ENCODE data around the gene EPHB2. TPM values are rescaled to one million over a fixed set of nuclear protein-coding genes. Genes with fewer than 3 reads are reported as not detected.
"Not testable (repeated sequence)": the region's sequence is repeated elsewhere in the genome, so short reads cannot be mapped to it uniquely, and the experiment has no call there.

Gene EPHB2
- total RNA-seq, 1 donor from 2014 or later = 22.8 TPM

GRCh38 chr1:22688466-22688865 is 22.2 kb upstream of the EPHB2 start:
- FAIRE-seq (no peak), DNase-seq (ENCODE audit: low spot score in 2 of 2) (no peak)

- DNase-seq (ENCODE audit: low spot score in 2 of 2) (no peak), FAIRE-seq (no peak)
Measured at GRCh38 chr1:22689505-22689904, 21.1 kb upstream of the EPHB2 start.

- DNase-seq (ENCODE audit: low spot score in 2 of 2) (no peak), FAIRE-seq (no peak)
Measured at GRCh38 chr1:22691031-22691753, 19.4 kb upstream of the EPHB2 start.

GRCh38 chr1:22694172-22694571 is 16.5 kb upstream of the EPHB2 start:
- DNase-seq (ENCODE audit: low spot score in 2 of 2) = no peak
- FAIRE-seq = no peak

GRCh38 chr1:22696610-22697009 is 14.0 kb upstream of the EPHB2 start:
- DNase-seq (ENCODE audit: low spot score in 2 of 2) (no peak), FAIRE-seq (no peak)

GRCh38 chr1:22697980-22698379 is 12.7 kb upstream of the EPHB2 start:
- DNase-seq (ENCODE audit: low spot score in 2 of 2) (no peak), FAIRE-seq (no peak)

- FAIRE-seq = no peak
- DNase-seq (ENCODE audit: low spot score in 2 of 2) = no peak
Measured at GRCh38 chr1:22699681-22700520, 10.7 kb upstream of the EPHB2 start.

- DNase-seq (ENCODE audit: low spot score in 2 of 2) = no peak
- no peak for FAIRE-seq
Measured at GRCh38 chr1:22702296-22703085, 8.1 kb upstream of the EPHB2 start.

- FAIRE-seq = no peak
Measured at GRCh38 chr1:22704440-22705067, 6.1 kb upstream of the EPHB2 start.

GRCh38 chr1:22705586-22705985 is 5.1 kb upstream of the EPHB2 start:
- no peak for FAIRE-seq
- DNase-seq (ENCODE audit: low spot score in 2 of 2) = no peak

More at GRCh38 chr1:22704440-22705067, 6.1 kb upstream of the EPHB2 start:
- peak; percentile 58 to 79 for DNase-seq (ENCODE audit: low spot score in 2 of 2)

GRCh38 chr1:22706100-22706499 is 4.5 kb upstream of the EPHB2 start:
- FAIRE-seq; DNase-seq (ENCODE audit: low spot score in 2 of 2): not testable (repeated sequence)

- no peak for FAIRE-seq
Measured at GRCh38 chr1:22708777-22709176, 1.9 kb upstream of the EPHB2 start.

GRCh38 chr1:22709227-22709626 is 1.4 kb upstream of the EPHB2 start:
- FAIRE-seq = no peak
- no peak for DNase-seq (ENCODE audit: low spot score in 2 of 2)

More at GRCh38 chr1:22708777-22709176, 1.9 kb upstream of the EPHB2 start:
- no peak for DNase-seq (ENCODE audit: low spot score in 2 of 2)

- DNase-seq (ENCODE audit: low spot score in 2 of 2) = peak; percentile 74 to 82
- no peak for FAIRE-seq
Measured at GRCh38 chr1:22709891-22710700, 543 bp upstream of the EPHB2 start.

GRCh38 chr1:22711071-22711470 is 432 bp downstream of the EPHB2 start:
- DNase-seq (ENCODE audit: low spot score in 2 of 2) (peak; percentile 60 to 62), FAIRE-seq (no peak)

- DNase-seq (ENCODE audit: low spot score in 2 of 2) (peak in 1 of 2 donors; percentile 43), FAIRE-seq (no peak)
Measured at GRCh38 chr1:22711591-22712501, 1.2 kb downstream of the EPHB2 start.

- FAIRE-seq (no peak), DNase-seq (ENCODE audit: low spot score in 2 of 2) (peak in 1 of 2 donors; percentile 31)
Measured at GRCh38 chr1:22712502-22713271, 2.0 kb downstream of the EPHB2 start.

- FAIRE-seq = no peak
- no peak for DNase-seq (ENCODE audit: low spot score in 2 of 2)
Measured at GRCh38 chr1:22714455-22714854, 3.8 kb downstream of the EPHB2 start.

Data from frontal cortex (tissue), 4 donors.